Epithelial cell of proximal tubule (primary cell): ENCODE measurements around the gene ADGRG1. TPM values are rescaled to one million over a fixed set of nuclear protein-coding genes. Genes with fewer than 3 reads are reported as not detected.

ENCODE experiments used
- DNase-seq: peaks from one replicate; pipeline ENCODE4 v3.0.0-alpha.2; 2011; ENCODE audit warnings: low read depth
- H3K4me3 ChIP-seq: 2 replicates; pipeline ENCODE4 v1.5.1; 2011; ENCODE audit warnings: low read depth, mild to moderate bottlenecking, low read length
- CTCF ChIP-seq: conservative IDR thresholded peaks from 2 replicates; pipeline ENCODE4 v1.5.1; 2012; ENCODE audit warnings: low read depth, mild to moderate bottlenecking, low read length
- total RNA-seq: library from RNA; depleted of rRNA; stranded (reverse); fragments of >200 nt; gene quantifications from 2 replicates; pipeline ENCODE4 v1.2.3, GENCODE V29; 2015

The ADGRG1 gene
- total RNA-seq, 1 donor from 2014 or later = 101 TPM

GRCh38 chr16:57616241-57616640 lies 12.2 kb upstream of the ADGRG1 start:
- TF ChIP-seq CTCF = no peak
- no peak overlapping the region for H3K4me3 ChIP-seq
- DNase-seq = no peak

GRCh38 chr16:57616876-57617275 lies 11.6 kb upstream of the ADGRG1 start:
- TF ChIP-seq CTCF = no peak
- DNase-seq = no peak

GRCh38 chr16:57617604-57618111 lies 10.8 kb upstream of the ADGRG1 start:
- no peak overlapping the region for H3K4me3 ChIP-seq
- no peak for DNase-seq
- no peak for TF ChIP-seq CTCF

More at GRCh38 chr16:57616876-57617275, 11.6 kb upstream of the ADGRG1 start:
- H3K4me3 ChIP-seq = no peak overlapping the region

- H3K4me3 ChIP-seq = no peak overlapping the region
- no peak for DNase-seq
- TF ChIP-seq CTCF = no peak
Measured at GRCh38 chr16:57618296-57619132, 9.9 kb upstream of the ADGRG1 start.

GRCh38 chr16:57619133-57619605 lies 9.3 kb upstream of the ADGRG1 start:
- TF ChIP-seq CTCF = no peak
- no peak overlapping the region for H3K4me3 ChIP-seq
- no peak for DNase-seq

GRCh38 chr16:57619606-57620334 lies 8.7 kb upstream of the ADGRG1 start:
- TF ChIP-seq CTCF = no peak
- DNase-seq = no peak
- H3K4me3 ChIP-seq = peak overlapping the region; percentile 53
